NB4 (cell line): ENCODE data around the gene C4orf50.

ENCODE experiments used
- CTCF ChIP-seq: IDR thresholded peaks from one replicate; pipeline ENCODE4 v1.5.1; 2012; ENCODE audit warnings: low read depth, low read length
- MAX ChIP-seq: IDR thresholded peaks from 2 replicates; pipeline ENCODE4 v1.6.1; 2011; ENCODE audit warnings: low read depth, low read length
- POLR2A ChIP-seq: IDR thresholded peaks from 2 replicates; pipeline ENCODE4 v1.6.1; 2011; ENCODE audit warnings: mild to moderate bottlenecking; ENCODE audit not compliant: insufficient read length; ENCODE audit errors: extremely low read depth

GRCh38 chr4:5889002-5889696, 129.1 kb downstream of the C4orf50 start:
- TF ChIP-seq MAX (no peak), CTCF (no peak), POLR2A (no peak)
